B cell (primary cell): ENCODE results near the gene ANGPT4.

ENCODE experiments used
- CTCF ChIP-seq: fragments of 200-600 bp; IDR thresholded peaks from one replicate; pipeline ENCODE4 v1.8.0; 2022; ENCODE audit warnings: antibody characterized with exemption, mild to moderate bottlenecking
- EZH2 ChIP-seq: IDR thresholded peaks from 2 replicates; pipeline ENCODE4 v1.6.1; 2012; ENCODE audit warnings: borderline replicate concordance, low read depth, mild to moderate bottlenecking, moderate library complexity, low read length; ENCODE audit not compliant: insufficient read depth, poor library complexity, severe bottlenecking

- no peak for TF ChIP-seq CTCF
- no peak for TF ChIP-seq EZH2
These were observed 10.1 kb downstream of the ANGPT4 start for GRCh38 chr20:906001-906520.
